ENCODE measurements around the gene AMER3.

Gene AMER3

DNA sequence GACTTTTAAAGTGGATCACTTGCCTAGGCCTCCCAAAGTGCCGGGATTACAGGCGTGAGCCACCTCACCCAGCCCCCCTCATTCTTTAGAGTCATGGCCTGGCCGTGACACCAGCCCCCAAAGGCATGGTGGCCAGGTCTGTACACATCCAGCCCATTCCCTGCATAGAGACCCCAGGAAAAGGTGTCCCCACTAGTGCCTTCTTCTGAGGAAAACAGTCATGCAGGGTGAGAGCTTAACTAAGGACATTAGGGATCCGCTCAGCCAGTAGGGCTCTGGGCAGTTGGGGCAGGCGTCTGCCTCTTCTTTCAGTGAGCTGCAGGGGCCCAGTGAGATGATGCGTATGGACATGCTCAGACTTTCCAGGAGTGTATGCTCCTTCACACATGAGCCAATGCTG lies 5.7 kb upstream of the AMER3 start:
- DNase-seq (ENCODE audit: low spot score) = no peak
- in situ Hi-C loops (cut with MboI; ENCODE audit: low sequenced_read_pairs, unreplicated experiment) = no loop called here
- TF ChIP-seq, protein P1, sequence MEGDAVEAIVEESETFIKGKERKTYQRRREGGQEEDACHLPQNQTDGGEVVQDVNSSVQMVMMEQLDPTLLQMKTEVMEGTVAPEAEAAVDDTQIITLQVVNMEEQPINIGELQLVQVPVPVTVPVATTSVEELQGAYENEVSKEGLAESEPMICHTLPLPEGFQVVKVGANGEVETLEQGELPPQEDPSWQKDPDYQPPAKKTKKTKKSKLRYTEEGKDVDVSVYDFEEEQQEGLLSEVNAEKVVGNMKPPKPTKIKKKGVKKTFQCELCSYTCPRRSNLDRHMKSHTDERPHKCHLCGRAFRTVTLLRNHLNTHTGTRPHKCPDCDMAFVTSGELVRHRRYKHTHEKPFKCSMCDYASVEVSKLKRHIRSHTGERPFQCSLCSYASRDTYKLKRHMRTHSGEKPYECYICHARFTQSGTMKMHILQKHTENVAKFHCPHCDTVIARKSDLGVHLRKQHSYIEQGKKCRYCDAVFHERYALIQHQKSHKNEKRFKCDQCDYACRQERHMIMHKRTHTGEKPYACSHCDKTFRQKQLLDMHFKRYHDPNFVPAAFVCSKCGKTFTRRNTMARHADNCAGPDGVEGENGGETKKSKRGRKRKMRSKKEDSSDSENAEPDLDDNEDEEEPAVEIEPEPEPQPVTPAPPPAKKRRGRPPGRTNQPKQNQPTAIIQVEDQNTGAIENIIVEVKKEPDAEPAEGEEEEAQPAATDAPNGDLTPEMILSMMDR (IDR thresholded peaks at IDR 0.05; ENCODE audit: borderline replicate concordance, control extremely low read depth, extremely low read depth, insufficient read depth, missing control alignments) = no peak

- TF ChIP-seq, protein P1 (IDR thresholded peaks at IDR 0.05; ENCODE audit: borderline replicate concordance, control extremely low read depth, extremely low read depth, insufficient read depth, missing control alignments) = no peak
- DNase-seq (ENCODE audit: low spot score) = no peak
- in situ Hi-C loops (cut with MboI; ENCODE audit: low sequenced_read_pairs, unreplicated experiment) = no loop called here
Measured at GRCh38 chr2:130754811-130755210, 529 bp upstream of the AMER3 start.

- TF ChIP-seq, protein P1 (IDR thresholded peaks at IDR 0.05; ENCODE audit: borderline replicate concordance, control extremely low read depth, extremely low read depth, insufficient read depth, missing control alignments) = no peak
- no peak for DNase-seq (ENCODE audit: low spot score)
- in situ Hi-C loops (cut with MboI; ENCODE audit: low sequenced_read_pairs, unreplicated experiment) = no loop called here
Measured at GRCh38 chr2:130756053-130756873, 923 bp downstream of the AMER3 start.

- no peak for DNase-seq (ENCODE audit: low spot score)
- in situ Hi-C loops (cut with MboI; ENCODE audit: low sequenced_read_pairs, unreplicated experiment) = no loop called here
- TF ChIP-seq, protein P1 (IDR thresholded peaks at IDR 0.05; ENCODE audit: borderline replicate concordance, control extremely low read depth, extremely low read depth, insufficient read depth, missing control alignments) = no peak
Measured at GRCh38 chr2:130756874-130757668, 1.7 kb downstream of the AMER3 start.

DNA sequence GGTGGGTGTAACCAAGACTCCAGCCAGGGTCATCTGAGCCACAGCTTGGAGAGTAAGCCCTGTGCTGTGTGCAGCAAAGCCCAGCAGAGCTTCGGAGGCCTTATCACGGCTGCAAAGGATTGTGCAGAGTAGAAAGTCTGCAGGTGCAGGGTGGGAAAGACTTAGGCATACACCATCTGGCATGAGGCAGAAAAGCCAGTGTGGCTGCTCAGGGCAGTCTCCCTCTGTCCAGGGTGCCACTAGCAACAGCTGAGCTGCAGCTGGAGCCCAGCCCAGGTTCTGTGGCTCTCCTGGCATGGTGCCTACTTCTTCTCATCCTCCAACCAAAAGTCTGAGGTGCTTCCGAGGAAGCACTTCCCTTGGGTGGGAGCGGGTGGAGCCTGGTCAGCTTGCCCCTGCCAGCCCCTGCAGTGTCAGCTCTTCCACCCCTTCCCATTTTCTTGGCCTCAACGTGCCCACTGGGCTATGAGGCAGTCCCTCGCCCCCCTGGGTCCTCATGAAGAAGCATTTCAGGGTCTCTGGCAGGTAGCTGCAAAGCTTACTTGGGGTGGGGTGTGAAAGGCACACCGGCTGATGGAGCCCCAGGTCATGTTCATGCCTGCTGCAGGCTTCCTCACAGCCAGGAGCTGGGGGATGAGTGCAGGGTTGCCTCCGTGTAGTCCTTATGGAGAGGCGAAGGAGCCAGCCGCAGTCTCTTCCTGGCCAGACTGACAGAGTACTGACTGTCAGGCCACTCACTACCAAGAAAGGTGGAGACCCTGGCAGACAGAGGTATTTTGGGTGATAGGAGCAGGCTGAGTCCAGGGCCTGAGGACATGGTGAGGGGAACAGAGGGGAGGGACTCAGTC lies 4.8 kb downstream of the AMER3 start:
- in situ Hi-C loops (cut with MboI; ENCODE audit: low sequenced_read_pairs, unreplicated experiment) = no loop called here
- TF ChIP-seq, protein P1 (IDR thresholded peaks at IDR 0.05; ENCODE audit: borderline replicate concordance, control extremely low read depth, extremely low read depth, insufficient read depth, missing control alignments) = no peak
- no peak for DNase-seq (ENCODE audit: low spot score)
